AG04449 (cell line): Measurements from ENCODE around the gene TRIM25.

Experiments
- CTCF ChIA-PET: fragments of 350-600 bp; formaldehyde crosslinking; extraction: SDS; loops from one replicate; lab custom pipeline; 2021; ENCODE audit warnings: antibody characterized with exemption; lab: Yijun Ruan, JAX
- POLR2A ChIA-PET: fragments of 400-600, 350-600 bp; formaldehyde crosslinking; extraction: SDS; loops from one replicate; lab custom pipeline; 2020; ENCODE audit warnings: antibody characterized with exemption, inconsistent platforms; lab: Yijun Ruan, JAX
- DNase-seq: peaks from one replicate; pipeline ENCODE4 v3.0.0-alpha.2; 2010; ENCODE audit warnings: low read depth, low spot score
- H3K4me3 ChIP-seq: 2 replicates; pipeline ENCODE4 v1.5.1; 2011; ENCODE audit warnings: low read depth, mild to moderate bottlenecking, control low read depth, low read length
- CTCF ChIP-seq: IDR thresholded peaks from one replicate; pipeline ENCODE4 v1.5.1; 2011; ENCODE audit warnings: mild to moderate bottlenecking, moderate library complexity, low read length, control low read depth, inconsistent platforms; ENCODE audit not compliant: insufficient read depth; ENCODE audit errors: missing control alignments

The TRIM25 gene

GRCh38 chr17:56884483-56885311 is 29.2 kb downstream of the TRIM25 start:
- DNase-seq = no peak
- no peak overlapping the region for H3K4me3 ChIP-seq
- CTCF ChIA-PET = no interaction called here
- POLR2A ChIA-PET = no interaction called here
- no peak for TF ChIP-seq CTCF

- CTCF ChIA-PET = interaction anchor here (1.0 kb wide), 1 partner anchor 64 kb away, joined by 4 read pairs; no protein-coding TSS in a partner anchor
- TF ChIP-seq CTCF = no peak
- DNase-seq = no peak
- POLR2A ChIA-PET = interaction anchor here (1.1 kb wide), 1 partner anchor 29 kb away, joined by 3 read pairs; no protein-coding TSS in a partner anchor
- H3K4me3 ChIP-seq = no peak overlapping the region
These were observed 30.2 kb downstream of the TRIM25 start for GRCh38 chr17:56883616-56884015.

- no peak for DNase-seq
- POLR2A ChIA-PET = no interaction called here
- no peak for TF ChIP-seq CTCF
- no peak overlapping the region for H3K4me3 ChIP-seq
- CTCF ChIA-PET = interaction anchor here (1.8 kb wide), 1 partner anchor 15 kb away, joined by 6 read pairs; no protein-coding TSS in a partner anchor
These were observed 32.1 kb downstream of the TRIM25 start for GRCh38 chr17:56881685-56882295.

GRCh38 chr17:56880571-56880970 is 33.3 kb downstream of the TRIM25 start:
- TF ChIP-seq CTCF = no peak
- ChIA-PET CTCF (no interaction called here), POLR2A (no interaction called here)
- DNase-seq = no peak
- no peak overlapping the region for H3K4me3 ChIP-seq

- ChIA-PET CTCF (interaction anchor here (0.7 kb wide), 1 partner anchor 16 kb away, joined by 4 read pairs; no protein-coding TSS in a partner anchor), POLR2A (no interaction called here)
- TF ChIP-seq CTCF = no peak
- DNase-seq = no peak
- no peak overlapping the region for H3K4me3 ChIP-seq
These were observed 33.7 kb downstream of the TRIM25 start for GRCh38 chr17:56880133-56880532.

- no peak for DNase-seq
- CTCF ChIA-PET = no interaction called here
- no peak for TF ChIP-seq CTCF
- POLR2A ChIA-PET = interaction anchor here (0.6 kb wide), 1 partner anchor 34 kb away, joined by 3 read pairs; the partner anchor contains the start of gene TRIM25
- H3K4me3 ChIP-seq = no peak overlapping the region
These were observed 34.6 kb downstream of the TRIM25 start for GRCh38 chr17:56879280-56879679.
